PC-3 (cell line): Measurements from ENCODE around the gene BTAF1.

Experiments used
- EZH2 ChIP-seq: fragments of 300-600 bp; sonication (generic); IDR thresholded peaks from one replicate; pipeline ENCODE4 v1.6.1; 2017; ENCODE audit warnings: antibody characterized with exemption, mild to moderate bottlenecking, low read length; ENCODE audit not compliant: unreplicated experiment
- EZH2phosphoT487 ChIP-seq: fragments of 300-600 bp; sonication (generic); IDR thresholded peaks from 2 replicates; pipeline ENCODE4 v1.6.1; 2018; ENCODE audit warnings: mild to moderate bottlenecking, antibody characterized with exemption, low read length, borderline replicate concordance
- TF ChIP-seq, protein P1 (sequence below): fragments of 300-600 bp; sonication (generic); conservative IDR thresholded peaks from 2 replicates; pipeline ENCODE4 v1.5.1; 2017; ENCODE audit warnings: antibody characterized with exemption, low read depth, mild to moderate bottlenecking, low read length

GRCh38 chr10:91907033-91907594 is 16.5 kb upstream of the BTAF1 start:
- TF ChIP-seq EZH2phosphoT487, result no peak
- TF ChIP-seq, protein P1, sequence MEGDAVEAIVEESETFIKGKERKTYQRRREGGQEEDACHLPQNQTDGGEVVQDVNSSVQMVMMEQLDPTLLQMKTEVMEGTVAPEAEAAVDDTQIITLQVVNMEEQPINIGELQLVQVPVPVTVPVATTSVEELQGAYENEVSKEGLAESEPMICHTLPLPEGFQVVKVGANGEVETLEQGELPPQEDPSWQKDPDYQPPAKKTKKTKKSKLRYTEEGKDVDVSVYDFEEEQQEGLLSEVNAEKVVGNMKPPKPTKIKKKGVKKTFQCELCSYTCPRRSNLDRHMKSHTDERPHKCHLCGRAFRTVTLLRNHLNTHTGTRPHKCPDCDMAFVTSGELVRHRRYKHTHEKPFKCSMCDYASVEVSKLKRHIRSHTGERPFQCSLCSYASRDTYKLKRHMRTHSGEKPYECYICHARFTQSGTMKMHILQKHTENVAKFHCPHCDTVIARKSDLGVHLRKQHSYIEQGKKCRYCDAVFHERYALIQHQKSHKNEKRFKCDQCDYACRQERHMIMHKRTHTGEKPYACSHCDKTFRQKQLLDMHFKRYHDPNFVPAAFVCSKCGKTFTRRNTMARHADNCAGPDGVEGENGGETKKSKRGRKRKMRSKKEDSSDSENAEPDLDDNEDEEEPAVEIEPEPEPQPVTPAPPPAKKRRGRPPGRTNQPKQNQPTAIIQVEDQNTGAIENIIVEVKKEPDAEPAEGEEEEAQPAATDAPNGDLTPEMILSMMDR, result no peak
- no peak for TF ChIP-seq EZH2
